H9 (cell line): Measurements from ENCODE around the gene XCL2. TPM values are rescaled to one million over a fixed set of nuclear protein-coding genes. Genes with fewer than 3 reads are reported as not detected.

ENCODE experiments used
- DNase-seq: peaks from one replicate; pipeline ENCODE4 v3.0.0-alpha.2; 2017
- H2AFZ ChIP-seq: one replicate; pipeline ENCODE4 v1.6.1; 2013; ENCODE audit warnings: mild to moderate bottlenecking, low read length, control low read depth, moderate library complexity
- H2AK5ac ChIP-seq: 2 replicates; pipeline ENCODE4 v1.6.1; 2013; ENCODE audit warnings: low read length, control low read depth, mixed read lengths; ENCODE audit not compliant: insufficient read length
- H2BK120ac ChIP-seq: one replicate; pipeline ENCODE4 v1.6.1; 2013; ENCODE audit warnings: low read depth, mild to moderate bottlenecking, low read length, control low read depth, inconsistent platforms; ENCODE audit not compliant: poor library complexity, severe bottlenecking
- H2BK12ac ChIP-seq: 2 replicates; pipeline ENCODE4 v1.6.1; 2013; ENCODE audit warnings: low read length, control low read depth, mixed read lengths, low read depth; ENCODE audit not compliant: insufficient read length
- H2BK15ac ChIP-seq: 2 replicates; pipeline ENCODE4 v1.6.1; 2013; ENCODE audit warnings: low read depth, low read length, control low read depth
- H2BK20ac ChIP-seq: one replicate; pipeline ENCODE4 v1.6.1; 2013; ENCODE audit warnings: low read depth, mild to moderate bottlenecking, low read length, control low read depth, inconsistent platforms; ENCODE audit not compliant: poor library complexity, severe bottlenecking
- H2BK5ac ChIP-seq: 2 replicates; pipeline ENCODE4 v1.6.1; 2013; ENCODE audit warnings: low read length, control low read depth, mixed read lengths; ENCODE audit not compliant: insufficient read length
- H3K14ac ChIP-seq: 2 replicates; pipeline ENCODE4 v1.6.1; 2013; ENCODE audit warnings: low read length, control low read depth; ENCODE audit not compliant: insufficient read depth
- H3K18ac ChIP-seq: 2 replicates; pipeline ENCODE4 v1.6.1; 2013; ENCODE audit warnings: low read depth, mild to moderate bottlenecking, mixed read lengths, low read length, control low read depth; ENCODE audit not compliant: insufficient read length
- H3K23ac ChIP-seq: 2 replicates; pipeline ENCODE4 v1.6.1; 2013; ENCODE audit warnings: low read length, control low read depth, mixed read lengths, low read depth; ENCODE audit not compliant: insufficient read length
- H3K23me2 ChIP-seq: 2 replicates; pipeline ENCODE4 v1.6.1; 2013; ENCODE audit warnings: low read depth, mild to moderate bottlenecking, mixed read lengths, low read length, control low read depth; ENCODE audit not compliant: insufficient read length, poor library complexity, severe bottlenecking
- H3K27ac ChIP-seq: 2 replicates; pipeline ENCODE4 v1.5.1; 2013; ENCODE audit warnings: low read length, control low read depth, mixed read lengths, low read depth; ENCODE audit not compliant: insufficient read length
- H3K27me3 ChIP-seq: 2 replicates; pipeline ENCODE4 v1.6.1; 2013; ENCODE audit warnings: low read length, control low read depth, inconsistent platforms; ENCODE audit not compliant: insufficient read depth
- H3K4ac ChIP-seq: 2 replicates; pipeline ENCODE4 v1.6.1; 2013; ENCODE audit warnings: low read depth, mild to moderate bottlenecking, control low read depth, inconsistent platforms, low read length, moderate library complexity
- H3K4me1 ChIP-seq: 2 replicates; pipeline ENCODE4 v1.6.1; 2013; ENCODE audit warnings: low read length, control low read depth, inconsistent platforms; ENCODE audit not compliant: insufficient read depth
- H3K4me2 ChIP-seq: 2 replicates; pipeline ENCODE4 v1.6.1; 2013; ENCODE audit warnings: low read length, control low read depth, mixed read lengths; ENCODE audit not compliant: insufficient read length, insufficient read depth
- H3K56ac ChIP-seq: 2 replicates; pipeline ENCODE4 v1.6.1; 2013; ENCODE audit warnings: low read depth, mild to moderate bottlenecking, mixed read lengths, low read length, control low read depth; ENCODE audit not compliant: insufficient read length
- H3K79me1 ChIP-seq: 2 replicates; pipeline ENCODE4 v1.6.1; 2013; ENCODE audit warnings: low read depth, mild to moderate bottlenecking, moderate library complexity, low read length, control low read depth, inconsistent platforms; ENCODE audit not compliant: insufficient read depth, poor library complexity, severe bottlenecking
- H3K79me2 ChIP-seq: 2 replicates; pipeline ENCODE4 v1.6.1; 2013; ENCODE audit warnings: low read length, control low read depth, inconsistent platforms; ENCODE audit not compliant: insufficient read depth
- H3K9ac ChIP-seq: 2 replicates; pipeline ENCODE4 v1.6.1; 2013; ENCODE audit warnings: low read length, control low read depth, mixed read lengths; ENCODE audit not compliant: insufficient read length; ENCODE audit errors: extremely low read depth
- H3K9me3 ChIP-seq: one replicate; pipeline ENCODE4 v1.6.1; 2013; ENCODE audit warnings: low read depth, low read length, inconsistent platforms; ENCODE audit not compliant: control insufficient read depth
- H3T11ph ChIP-seq: one replicate; pipeline ENCODE4 v1.6.1; 2013; ENCODE audit warnings: mild to moderate bottlenecking, low read length, control low read depth, inconsistent platforms
- H4K20me1 ChIP-seq: one replicate; pipeline ENCODE4 v1.6.1; 2013; ENCODE audit not compliant: control insufficient read depth, insufficient read length, insufficient read depth
- H4K5ac ChIP-seq: 2 replicates; pipeline ENCODE4 v1.6.1; 2013; ENCODE audit warnings: low read depth, mild to moderate bottlenecking, mixed read lengths, low read length, control low read depth; ENCODE audit not compliant: insufficient read length
- H4K8ac ChIP-seq: replicated peaks from 2 replicates; pipeline ENCODE4 v1.6.1; 2013; ENCODE audit warnings: low read length, control low read depth, mixed read lengths, low read depth; ENCODE audit not compliant: insufficient read length
- H4K91ac ChIP-seq: 2 replicates; pipeline ENCODE4 v1.6.1; 2013; ENCODE audit warnings: low read depth, mild to moderate bottlenecking, moderate library complexity, mixed read lengths, low read length, control low read depth; ENCODE audit not compliant: insufficient read length
- H3K27ac Mint-ChIP-seq, 3 experiments: 2 replicates in 2 of 3; 3 replicates in 1 of 3; pipeline ENCODE4 v1.8.0; 2020 to 2021; ENCODE audit warnings: mixed read lengths in 3 of 3, mild to moderate bottlenecking in 1 of 3, moderate library complexity in 1 of 3
- H3K27me3 Mint-ChIP-seq: 2 replicates; pipeline ENCODE4 v1.8.0; 2021; ENCODE audit warnings: low read depth, mild to moderate bottlenecking, moderate library complexity, mixed read lengths
- H3K36me3 Mint-ChIP-seq, 3 experiments: 2 replicates in 2 of 3; 3 replicates in 1 of 3; pipeline ENCODE4 v1.8.0; 2020 to 2021; ENCODE audit warnings: low read depth in 3 of 3, mixed read lengths in 3 of 3; ENCODE audit not compliant: insufficient read depth in 1 of 3
- H3K4me1 Mint-ChIP-seq, 2 experiments: 2 replicates each; pipeline ENCODE4 v1.8.0; 2020; ENCODE audit warnings: mixed read lengths in 2 of 2
- H3K4me3 Mint-ChIP-seq, 2 experiments: 2 replicates in 1 of 2; 3 replicates in 1 of 2; pipeline ENCODE4 v1.8.0; 2020 to 2021; ENCODE audit warnings: mild to moderate bottlenecking in 2 of 2, mixed read lengths in 2 of 2, moderate library complexity in 1 of 2
- H3K9me3 Mint-ChIP-seq, 2 experiments: 2 replicates in 1 of 2; 3 replicates in 1 of 2; pipeline ENCODE4 v1.8.0; 2020; ENCODE audit warnings: mild to moderate bottlenecking in 2 of 2, mixed read lengths in 2 of 2, moderate library complexity in 1 of 2
- CTCF ChIP-seq: fragments of 200-600 bp; sonication (generic); conservative IDR thresholded peaks from 3 replicates; pipeline ENCODE4 v1.8.0; 2021; ENCODE audit warnings: antibody characterized with exemption, mild to moderate bottlenecking
- WGBS: extraction: QIAGEN DNeasy Blood & Tissue Kit; methylation state at CpG from one replicate; pipeline ENCODE4 v1.1.7; 2013; ENCODE audit warnings: missing lambda C conversion rate, low lambda C conversion rate, mixed read lengths; ENCODE audit not compliant: insufficient read length; ENCODE audit errors: extremely low coverage; 5-methylcytosine and 5-hydroxymethylcytosine counted together
- total RNA-seq: library from RNA; stranded (reverse); gene quantifications from 2 replicates; pipeline ENCODE4 v1.2.1, GENCODE V29; 2021

XCL2 gene
- total RNA-seq, 1 experiment from 2014 or later, result not detected

- no peaks in the 10 kb centered on the region for H3K36me3 Mint-ChIP-seq
- Histone ChIP-seq H3K9me3 (no peaks in the 10 kb centered on the region), H2BK15ac (no peak overlapping the region), H3K4me1 (no peaks in the 10 kb centered on the region), H4K91ac (no peak overlapping the region), H3K23ac (no peak overlapping the region), H4K5ac (no peak overlapping the region), H3K56ac (no peak overlapping the region), H3K27ac (no peak overlapping the region), H2AFZ (no peak overlapping the region), H2BK120ac (no peak overlapping the region), H3K14ac (no peak overlapping the region), H3K18ac (no peak overlapping the region), H3K4me2 (no peak overlapping the region), H2BK5ac (no peak overlapping the region), H2BK20ac (no peak overlapping the region), H3K27me3 (no peaks in the 10 kb centered on the region), H3K23me2 (no peaks in the 10 kb centered on the region), H3K79me1 (no peaks in the 10 kb centered on the region), H2BK12ac (no peak overlapping the region), H2AK5ac (no peak overlapping the region), H3T11ph (no peak overlapping the region), H3K79me2 (no peaks in the 10 kb centered on the region), H3K9ac (no peak overlapping the region), H4K20me1 (no peaks in the 10 kb centered on the region), H3K4ac (no peak overlapping the region), H4K8ac (no peak overlapping the region)
- TF ChIP-seq CTCF, result no peak
- no peaks in the 10 kb centered on the region for H3K27me3 Mint-ChIP-seq
- no peak overlapping the region for H3K4me3 Mint-ChIP-seq
- H3K27ac Mint-ChIP-seq, result no peak overlapping the region; a peak in 1 of 7 replicates
- no peaks in the 10 kb centered on the region for H3K4me1 Mint-ChIP-seq
- WGBS, result no CpG with 5 or more reads among the region's 2 CpGs
- DNase-seq, result no peak
- no peaks in the 10 kb centered on the region for H3K9me3 Mint-ChIP-seq
Observed at GRCh38 chr1:168531615-168532345, 12.0 kb downstream of the XCL2 start.
